Stomach (tissue), 4 donors: ENCODE data around the gene EGR2.

Source experiments
- POLR2A ChIP-seq, 4 donors: fragments of 450-650 bp; IDR thresholded peaks; one replicate each; pipeline ENCODE4 v1.6.1; 2016; ENCODE audit warnings: antibody characterized with exemption in 4 of 4, control low read depth in 2 of 4, mild to moderate bottlenecking in 1 of 4, moderate library complexity in 1 of 4
- POLR2AphosphoS5 ChIP-seq, 3 donors: sonication (generic); formaldehyde crosslinking; IDR thresholded peaks; one replicate each; pipeline ENCODE4 v1.6.1; 2016; ENCODE audit warnings: antibody characterized with exemption in 3 of 3
- TF ChIP-seq, protein P1 (sequence below), 7 experiments: fragments of 450-650 bp in 4 of 7; fragments of 200-600 bp in 3 of 7; sonication (generic) in 3 of 7; IDR thresholded peaks; one replicate each; pipeline ENCODE4 v1.5.1; 2016 to 2019; ENCODE audit warnings: antibody characterized with exemption in 7 of 7, control low read depth in 2 of 7, mild to moderate bottlenecking in 1 of 7

- TF ChIP-seq POLR2A (IDR thresholded peaks at IDR 0.05): no peak
- TF ChIP-seq, protein P1, sequence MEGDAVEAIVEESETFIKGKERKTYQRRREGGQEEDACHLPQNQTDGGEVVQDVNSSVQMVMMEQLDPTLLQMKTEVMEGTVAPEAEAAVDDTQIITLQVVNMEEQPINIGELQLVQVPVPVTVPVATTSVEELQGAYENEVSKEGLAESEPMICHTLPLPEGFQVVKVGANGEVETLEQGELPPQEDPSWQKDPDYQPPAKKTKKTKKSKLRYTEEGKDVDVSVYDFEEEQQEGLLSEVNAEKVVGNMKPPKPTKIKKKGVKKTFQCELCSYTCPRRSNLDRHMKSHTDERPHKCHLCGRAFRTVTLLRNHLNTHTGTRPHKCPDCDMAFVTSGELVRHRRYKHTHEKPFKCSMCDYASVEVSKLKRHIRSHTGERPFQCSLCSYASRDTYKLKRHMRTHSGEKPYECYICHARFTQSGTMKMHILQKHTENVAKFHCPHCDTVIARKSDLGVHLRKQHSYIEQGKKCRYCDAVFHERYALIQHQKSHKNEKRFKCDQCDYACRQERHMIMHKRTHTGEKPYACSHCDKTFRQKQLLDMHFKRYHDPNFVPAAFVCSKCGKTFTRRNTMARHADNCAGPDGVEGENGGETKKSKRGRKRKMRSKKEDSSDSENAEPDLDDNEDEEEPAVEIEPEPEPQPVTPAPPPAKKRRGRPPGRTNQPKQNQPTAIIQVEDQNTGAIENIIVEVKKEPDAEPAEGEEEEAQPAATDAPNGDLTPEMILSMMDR (IDR thresholded peaks at IDR 0.05): no peak
- TF ChIP-seq POLR2AphosphoS5 (IDR thresholded peaks at IDR 0.05): no peak
Measured at GRCh38 chr10:62796896-62797295, 19.3 kb downstream of the EGR2 start.
